ENCODE results near the gene CRYAB.
"Not testable (repeated sequence)": the region's sequence is repeated elsewhere in the genome, so short reads cannot be mapped to it uniquely, and the experiment has no call there.

Gene CRYAB

GRCh38 chr11:111933176-111933575 lies 21.6 kb upstream of the CRYAB start:
- DNase-seq (ENCODE audit: low read depth) = not testable (repeated sequence)

GRCh38 chr11:111932611-111932950 lies 21.0 kb upstream of the CRYAB start:
- no peak for DNase-seq (ENCODE audit: low read depth)

DNA sequence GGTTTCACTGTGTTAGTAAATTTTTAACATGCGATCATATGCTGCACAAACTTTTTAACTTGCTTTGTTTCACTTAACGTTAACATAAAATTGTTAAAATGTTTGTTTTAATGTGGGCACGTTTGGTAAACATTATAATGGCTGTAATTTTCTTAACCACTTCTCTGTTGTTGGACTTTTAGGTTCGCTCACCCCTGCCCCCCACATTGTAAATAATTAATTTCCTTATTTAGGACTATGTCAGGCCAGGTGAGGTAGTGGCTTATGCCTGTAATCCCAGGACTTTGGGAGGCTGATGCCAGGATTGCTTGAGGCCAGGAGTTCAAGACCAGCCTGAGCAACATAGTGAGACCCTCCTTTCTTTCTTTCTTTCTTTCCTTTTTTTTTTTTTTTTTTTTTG lies 18.9 kb upstream of the CRYAB start:
- no peak for DNase-seq (ENCODE audit: low read depth)

DNA sequence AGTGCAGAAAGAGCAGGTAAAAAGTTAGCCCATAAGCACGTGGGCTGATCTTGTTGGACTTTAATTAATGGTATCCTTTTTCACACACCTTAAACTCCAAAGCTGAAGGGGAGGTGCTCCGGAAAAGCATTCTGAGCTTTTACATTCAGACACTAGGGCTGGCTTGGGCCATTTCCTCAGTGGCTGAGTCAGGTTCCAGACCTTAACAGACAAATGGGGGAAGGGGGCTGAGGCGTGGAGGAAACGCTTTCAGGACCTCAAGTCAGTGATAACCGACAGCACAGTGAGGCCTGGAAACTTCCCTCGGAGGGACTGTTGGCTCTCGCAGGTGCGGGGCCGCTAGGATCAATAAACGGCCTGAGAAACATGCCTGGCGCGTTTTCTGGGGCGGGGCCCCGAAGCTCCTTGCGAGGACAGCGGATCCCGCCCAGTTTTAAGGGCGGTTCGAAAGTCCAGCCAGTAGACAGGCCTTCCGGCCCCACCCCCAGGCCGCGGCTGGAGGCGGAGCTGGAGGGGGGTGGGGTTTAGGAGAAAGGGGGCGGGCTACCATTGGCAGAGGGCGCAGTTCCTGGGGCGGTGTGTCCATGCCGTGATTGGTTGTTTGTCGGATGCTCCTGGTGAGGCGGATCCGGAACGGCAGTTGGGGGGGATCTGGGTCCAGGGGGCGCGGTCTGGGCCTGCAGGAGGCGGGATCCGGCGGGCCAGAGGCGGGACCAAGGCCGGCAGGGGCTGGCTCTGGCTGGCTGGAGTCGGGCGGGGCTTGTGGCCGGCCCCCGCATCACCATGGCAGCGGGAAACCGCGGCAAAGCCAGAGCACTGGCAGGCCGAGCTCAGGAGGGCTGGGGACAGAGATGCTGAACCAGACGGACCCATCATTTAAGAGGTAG lies 15.2 kb upstream of the CRYAB start:
- DNase-seq (ENCODE audit: low read depth) = peak; percentile 83

DNA sequence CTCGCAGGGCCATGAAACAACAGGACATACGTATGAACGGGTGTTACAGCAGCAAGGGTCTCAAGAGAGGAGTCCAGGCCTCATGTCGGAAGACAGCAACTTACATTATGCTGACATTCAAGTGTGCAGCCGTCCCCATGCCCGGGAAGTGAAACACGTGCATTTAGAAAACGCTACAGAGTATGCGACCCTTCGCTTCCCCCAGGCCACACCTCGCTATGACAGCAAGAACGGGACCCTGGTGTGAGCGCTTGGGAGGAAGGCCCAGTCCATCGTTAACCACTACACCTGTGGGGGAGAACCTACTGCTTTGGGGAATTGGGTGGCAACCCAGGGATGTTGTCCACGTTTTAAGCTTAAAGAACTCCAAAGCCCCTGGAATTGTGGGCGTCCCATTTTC lies 14.4 kb upstream of the CRYAB start:
- no peak for DNase-seq (ENCODE audit: low read depth)

GRCh38 chr11:111923951-111924350 lies 12.4 kb upstream of the CRYAB start:
- DNase-seq (ENCODE audit: low read depth) = no peak

GRCh38 chr11:111923351-111923788 lies 11.8 kb upstream of the CRYAB start:
- DNase-seq (ENCODE audit: low read depth) = no peak

- no peak for DNase-seq (ENCODE audit: low read depth)
Observed at GRCh38 chr11:111922803-111923202, 11.2 kb upstream of the CRYAB start.

- DNase-seq (ENCODE audit: low read depth) = no peak
Observed at GRCh38 chr11:111921541-111922230, 10.1 kb upstream of the CRYAB start.

GRCh38 chr11:111920908-111921307 lies 9.3 kb upstream of the CRYAB start:
- no peak for DNase-seq (ENCODE audit: low read depth)

DNA sequence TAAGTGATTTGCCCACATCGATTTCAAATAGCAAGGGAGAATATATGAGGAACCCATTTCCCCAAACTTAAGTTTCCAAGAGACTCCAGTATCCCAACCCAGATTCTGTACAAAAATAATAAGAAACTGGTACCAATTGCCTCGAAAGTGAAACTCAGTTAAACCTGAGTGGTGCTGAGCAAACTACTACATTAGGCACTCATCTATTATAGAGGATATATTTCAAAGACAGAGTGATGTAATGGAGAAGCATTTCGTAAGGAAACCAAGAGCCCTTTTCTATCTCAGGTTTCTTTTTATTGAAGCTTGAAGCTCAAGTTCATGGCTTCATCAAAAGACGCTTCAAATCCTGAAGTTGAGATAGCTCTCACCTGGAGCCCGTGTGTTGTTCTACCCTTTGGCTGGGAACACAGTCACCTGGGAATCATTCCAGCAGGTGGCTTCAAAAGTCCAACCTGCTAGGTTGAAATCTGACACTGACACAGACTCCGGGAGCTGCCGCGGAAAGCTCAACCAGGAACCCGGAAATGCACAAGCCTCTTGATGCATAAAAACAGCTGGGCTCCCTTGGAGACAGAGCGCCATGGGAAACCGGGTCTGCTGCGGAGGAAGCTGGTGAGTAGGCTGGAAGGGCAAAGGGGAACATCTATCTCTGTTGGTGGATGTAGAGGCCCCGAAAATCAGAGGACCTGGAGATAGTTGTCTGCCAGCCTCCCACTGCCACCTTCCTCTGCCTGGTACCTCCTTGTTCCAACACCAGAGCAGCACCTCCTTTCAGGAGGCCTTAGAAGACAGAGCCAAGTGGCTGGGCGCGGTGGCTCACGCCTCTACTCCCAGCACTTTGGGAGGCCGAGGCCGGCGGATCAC lies 7.1 kb upstream of the CRYAB start, which contains the start of gene C11orf52:
TSS of gene C11orf52 (plus strand) at position 524 of the 867 bp plus-strand sequence. CDS start at position 584, 60 bp downstream.
- DNase-seq (ENCODE audit: low read depth) = no peak

- no peak for DNase-seq (ENCODE audit: low read depth)
Observed at GRCh38 chr11:111917788-111918187, 6.2 kb upstream of the CRYAB start.

DNA sequence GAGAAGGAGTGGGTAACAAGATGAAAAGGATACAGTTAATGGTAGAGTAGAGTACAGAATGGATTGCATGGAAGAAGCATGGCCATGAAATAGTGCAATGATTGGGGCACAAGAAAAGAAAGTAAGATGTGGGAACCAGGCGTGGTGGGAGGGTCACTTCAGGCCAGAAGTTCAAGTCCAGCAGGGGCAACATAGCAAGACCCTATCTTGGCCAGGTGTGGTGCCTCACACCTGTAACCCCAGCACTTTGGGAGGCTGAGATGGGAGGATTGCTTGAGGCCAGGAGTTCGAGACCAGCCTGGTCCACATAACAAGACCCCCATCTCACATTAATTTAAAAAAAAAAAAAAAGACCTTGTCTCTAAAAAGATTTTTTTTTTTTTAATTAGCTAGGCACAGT lies 5.7 kb upstream of the CRYAB start:
- DNase-seq (ENCODE audit: low read depth) = no peak

DNA sequence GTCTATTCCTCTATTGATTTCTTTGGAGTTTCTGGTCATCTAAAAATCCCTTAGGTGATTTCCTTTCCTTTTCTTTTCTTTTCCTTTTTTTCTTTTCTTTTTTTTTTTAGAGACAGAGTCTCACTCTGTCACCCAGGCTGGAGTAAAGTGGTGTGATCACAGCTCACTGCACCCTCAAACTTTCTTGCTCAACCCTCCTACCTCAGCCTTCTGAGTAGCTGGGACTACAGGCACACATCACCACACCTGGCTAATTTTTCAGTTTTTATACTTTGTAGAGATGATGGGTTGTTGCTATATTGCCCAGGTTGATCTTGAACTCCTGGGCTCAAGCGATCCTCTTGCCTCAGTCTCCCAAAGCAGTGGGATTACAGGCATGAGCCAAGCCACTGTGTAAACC lies 5.2 kb upstream of the CRYAB start:
- DNase-seq (ENCODE audit: low read depth) = no peak

DNA sequence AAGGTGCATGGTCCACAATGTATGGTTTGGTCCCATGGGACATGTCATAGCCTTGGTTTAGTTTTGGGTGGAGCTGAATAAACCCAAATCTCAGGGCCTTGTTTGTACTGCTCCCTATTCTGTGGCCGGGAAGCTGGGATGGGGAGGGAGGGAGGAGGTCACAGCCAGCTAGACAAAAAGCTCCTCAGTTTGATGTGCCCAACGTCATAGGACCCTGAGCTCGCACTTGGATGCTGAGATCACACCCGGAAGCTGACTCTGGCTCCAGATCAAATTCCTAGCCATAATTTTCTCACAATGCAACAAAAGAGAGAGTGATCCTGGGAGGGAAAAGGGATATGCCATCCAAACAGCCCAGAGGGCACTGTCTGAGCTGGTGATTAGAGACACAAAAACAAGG lies 2.4 kb upstream of the CRYAB start:
- DNase-seq (ENCODE audit: low read depth) = no peak

DNA sequence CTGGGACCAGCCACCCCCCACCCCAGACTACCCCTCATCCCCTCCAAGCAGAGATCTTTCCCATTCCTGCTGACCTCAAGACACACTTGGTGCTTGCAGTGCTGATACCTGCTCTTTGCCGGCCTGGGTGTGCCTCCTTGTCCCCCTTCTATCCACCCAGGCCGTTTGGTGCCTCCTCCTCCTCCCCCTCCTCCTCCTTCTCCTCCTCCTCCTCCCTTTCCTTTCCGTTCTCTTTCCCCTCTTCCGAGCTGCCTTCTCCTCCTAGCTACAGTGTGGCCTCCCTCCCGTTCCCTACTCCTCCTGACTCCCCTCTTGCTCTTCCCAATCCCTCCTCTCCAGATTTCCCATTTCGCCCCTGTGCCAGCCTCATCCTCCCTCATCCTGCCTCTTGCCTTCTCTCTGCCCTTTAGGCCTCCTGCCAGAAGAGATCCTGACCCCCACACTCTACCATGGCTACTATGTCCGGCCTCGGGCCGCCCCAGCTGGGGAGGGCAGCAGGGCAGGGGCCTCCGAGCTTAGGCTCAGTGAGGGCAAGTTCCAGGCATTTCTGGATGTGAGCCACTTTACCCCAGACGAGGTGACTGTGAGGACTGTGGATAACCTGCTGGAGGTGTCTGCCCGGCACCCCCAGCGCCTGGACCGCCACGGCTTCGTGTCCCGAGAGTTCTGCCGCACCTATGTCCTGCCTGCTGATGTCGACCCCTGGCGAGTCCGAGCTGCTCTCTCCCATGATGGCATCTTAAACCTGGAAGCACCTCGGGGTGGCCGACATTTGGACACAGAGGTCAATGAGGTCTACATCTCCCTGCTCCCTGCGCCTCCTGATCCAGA lies 1.7 kb upstream of the CRYAB start:
- DNase-seq (ENCODE audit: low read depth) = no peak

DNA sequence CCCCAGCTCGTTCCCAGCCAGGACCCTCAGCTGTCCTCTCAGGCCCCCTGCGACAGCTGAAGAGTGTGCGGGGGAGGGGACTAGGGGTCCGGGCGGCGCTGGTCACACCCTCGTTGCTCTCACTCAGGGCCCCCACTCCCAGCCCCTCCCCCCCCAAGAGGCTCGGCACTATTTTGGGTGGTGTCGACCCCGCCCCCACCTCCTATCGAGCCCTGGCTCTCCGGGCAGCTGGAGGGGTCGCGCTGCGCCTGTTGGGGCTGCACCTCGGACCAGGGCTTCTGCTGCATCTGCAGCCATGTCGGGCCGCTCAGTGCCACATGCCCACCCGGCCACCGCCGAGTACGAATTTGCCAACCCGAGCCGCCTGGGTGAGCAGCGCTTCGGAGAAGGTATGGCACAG lies 965 bp upstream of the CRYAB start, which contains the start of gene HSPB2:
TSS of gene HSPB2 (plus strand) at position 200 of the 400 bp plus-strand sequence. CDS start at position 296, 96 bp downstream.
- DNase-seq (ENCODE audit: low read depth) = no peak

GRCh38 chr11:111910676-111911562 lies 651 bp downstream of the CRYAB start:
- no peak for DNase-seq (ENCODE audit: low read depth)

GRCh38 chr11:111909378-111909777 lies 2.2 kb downstream of the CRYAB start:
- no peak for DNase-seq (ENCODE audit: low read depth)

DNA sequence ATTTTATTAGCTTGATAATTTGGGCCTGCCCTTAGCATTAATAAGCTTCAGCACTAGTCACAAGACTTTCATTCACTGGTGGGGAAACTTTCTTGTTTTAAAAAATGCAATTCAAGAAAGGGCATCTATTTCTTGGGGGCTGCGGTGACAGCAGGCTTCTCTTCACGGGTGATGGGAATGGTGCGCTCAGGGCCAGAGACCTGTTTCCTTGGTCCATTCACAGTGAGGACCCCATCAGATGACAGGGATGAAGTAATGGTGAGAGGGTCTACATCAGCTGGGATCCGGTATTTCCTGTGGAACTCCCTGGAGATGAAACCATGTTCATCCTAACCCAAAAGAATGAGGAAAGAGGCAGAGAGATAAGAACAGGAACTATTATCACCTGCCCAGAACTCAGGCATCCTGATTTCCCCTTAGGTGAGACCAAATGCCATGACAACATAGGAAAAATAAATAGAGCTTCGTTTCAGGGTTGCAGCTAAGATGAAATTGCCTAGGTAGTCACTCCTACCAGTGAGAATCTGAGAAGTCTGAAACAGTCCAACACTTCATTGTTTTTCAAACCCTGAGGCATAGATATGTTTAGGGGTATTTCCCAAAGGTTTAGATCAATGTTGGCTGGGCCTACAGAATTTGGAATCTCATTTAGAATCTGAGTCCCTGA lies 2.8 kb downstream of the CRYAB start:
- no peak for DNase-seq (ENCODE audit: low read depth)
